GM19397 (cell line): Measurements from ENCODE around the gene TRIM21.
"Not testable (repeated sequence)": the region's sequence is repeated elsewhere in the genome, so short reads cannot be mapped to it uniquely, and the experiment has no call there.

Experiments
- ATAC-seq: cut with Tn5 transposase; IDR thresholded peaks from one replicate; pipeline ENCODE4 v1.9.1; 2021; ENCODE audit warnings: mild to moderate bottlenecking, moderate library complexity; ENCODE audit not compliant: unreplicated experiment

Gene TRIM21

GRCh38 chr11:4393209-4393857 lies at the start of gene TRIM21:
Gene TRIM21, minus strand, starts transcription at chr11:4393702. Its CDS starts 3,293 bp downstream, at chr11:4390409.
- ATAC-seq, result peak; percentile 99

- ATAC-seq, result no peak
Measured at GRCh38 chr11:4441515-4441914, 48.0 kb upstream of the TRIM21 start.

GRCh38 chr11:4436411-4436810 lies 42.9 kb upstream of the TRIM21 start:
- no peak for ATAC-seq

GRCh38 chr11:4433856-4434255 lies 40.4 kb upstream of the TRIM21 start:
- ATAC-seq, result no peak

- ATAC-seq, result no peak
Measured at GRCh38 chr11:4430051-4430450, 36.5 kb upstream of the TRIM21 start.

GRCh38 chr11:4418403-4418802 lies 24.9 kb upstream of the TRIM21 start:
- ATAC-seq, result no peak

- ATAC-seq, result no peak
Measured at GRCh38 chr11:4416816-4417215, 23.3 kb upstream of the TRIM21 start.

- no peak for ATAC-seq
Measured at GRCh38 chr11:4416306-4416705, 22.8 kb upstream of the TRIM21 start.

GRCh38 chr11:4406206-4406605 lies 12.7 kb upstream of the TRIM21 start:
- ATAC-seq, result not testable (repeated sequence)

- peak; percentile 18 for ATAC-seq
Measured at GRCh38 chr11:4393858-4394223, 339 bp upstream of the TRIM21 start.

- ATAC-seq, result no peak
Measured at GRCh38 chr11:4388221-4388620, 5.3 kb downstream of the TRIM21 start.

GRCh38 chr11:4385978-4386740 lies 7.3 kb downstream of the TRIM21 start:
- ATAC-seq, result no peak

- ATAC-seq, result no peak
Measured at GRCh38 chr11:4381901-4382300, 11.6 kb downstream of the TRIM21 start.

GRCh38 chr11:4375431-4376140 lies 17.9 kb downstream of the TRIM21 start:
- ATAC-seq, result no peak

- no peak for ATAC-seq
Measured at GRCh38 chr11:4370166-4370565, 23.3 kb downstream of the TRIM21 start.

- no peak for ATAC-seq
Measured at GRCh38 chr11:4368286-4368685, 25.2 kb downstream of the TRIM21 start, which contains the start of gene OR52B4. Gene OR52B4, minus strand, starts transcription at chr11:4368386. Its CDS starts 91 bp downstream, at chr11:4368295.

- not testable (repeated sequence) for ATAC-seq
Measured at GRCh38 chr11:4348142-4348541, 45.4 kb downstream of the TRIM21 start.

GRCh38 chr11:4345366-4345765 lies 48.1 kb downstream of the TRIM21 start:
- ATAC-seq, result not testable (repeated sequence)
